WERI-Rb-1 (cell line): ENCODE results near the gene OPA3.
A peak's percentile ranks its signal among the peaks of the same experiment; 100 is the strongest.

Source experiments
- DNase-seq: peaks from one replicate; pipeline ENCODE4 v3.0.0-alpha.2; 2020
- H3K27ac ChIP-seq: fragments of 250-450 bp; sonication (Bioruptor Pico); 2 replicates; pipeline ENCODE4 v1.5.1; 2020; ENCODE audit warnings: mild to moderate bottlenecking, moderate library complexity
- H3K27me3 ChIP-seq: fragments of 250-450 bp; sonication (Bioruptor Pico); 2 replicates; pipeline ENCODE4 v1.5.1; 2021; ENCODE audit warnings: mild to moderate bottlenecking, low read depth, moderate library complexity; ENCODE audit not compliant: insufficient read depth, severe bottlenecking
- H3K36me3 ChIP-seq: fragments of 250-450 bp; sonication (Bioruptor Pico); 2 replicates; pipeline ENCODE4 v1.5.1; 2020; ENCODE audit warnings: mild to moderate bottlenecking, moderate library complexity
- H3K4me3 ChIP-seq: 2 replicates; pipeline ENCODE4 v1.5.1; 2011; ENCODE audit warnings: low read depth, mild to moderate bottlenecking, control low read depth, low read length
- H3K9me3 ChIP-seq: fragments of 250-450 bp; sonication (Bioruptor Pico); 2 replicates; pipeline ENCODE4 v1.5.1; 2021; ENCODE audit warnings: mild to moderate bottlenecking, moderate library complexity; ENCODE audit not compliant: severe bottlenecking
- TF ChIP-seq, protein P1 (sequence below): IDR thresholded peaks from 2 replicates; pipeline ENCODE4 v1.5.1; 2011; ENCODE audit warnings: low read depth, mild to moderate bottlenecking, control low read depth, inconsistent platforms, low read length

Gene OPA3

DNA sequence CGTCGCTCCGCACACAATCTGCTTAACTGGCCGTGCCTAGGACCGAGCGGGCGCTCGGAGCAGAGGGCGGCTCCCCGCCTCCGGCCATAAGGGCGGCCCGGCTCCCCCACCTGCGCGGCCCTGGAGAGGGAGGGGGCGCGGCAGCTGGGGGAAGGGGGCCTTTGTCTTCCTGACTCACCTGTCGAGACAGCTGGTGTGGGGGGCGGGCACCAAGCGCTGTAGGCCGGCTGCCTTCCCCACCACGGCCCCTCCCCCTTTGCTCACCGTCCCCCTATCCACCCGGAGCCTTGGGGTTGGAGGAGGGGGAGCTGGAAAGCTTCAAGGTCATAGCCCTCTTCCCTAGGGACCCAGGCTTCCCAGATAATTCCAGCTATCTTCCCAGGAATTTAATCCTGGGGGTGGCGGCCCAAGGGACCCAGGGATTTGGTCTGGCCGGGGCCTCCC, 76.2 kb downstream of the OPA3 start:
- TF ChIP-seq, protein P1, sequence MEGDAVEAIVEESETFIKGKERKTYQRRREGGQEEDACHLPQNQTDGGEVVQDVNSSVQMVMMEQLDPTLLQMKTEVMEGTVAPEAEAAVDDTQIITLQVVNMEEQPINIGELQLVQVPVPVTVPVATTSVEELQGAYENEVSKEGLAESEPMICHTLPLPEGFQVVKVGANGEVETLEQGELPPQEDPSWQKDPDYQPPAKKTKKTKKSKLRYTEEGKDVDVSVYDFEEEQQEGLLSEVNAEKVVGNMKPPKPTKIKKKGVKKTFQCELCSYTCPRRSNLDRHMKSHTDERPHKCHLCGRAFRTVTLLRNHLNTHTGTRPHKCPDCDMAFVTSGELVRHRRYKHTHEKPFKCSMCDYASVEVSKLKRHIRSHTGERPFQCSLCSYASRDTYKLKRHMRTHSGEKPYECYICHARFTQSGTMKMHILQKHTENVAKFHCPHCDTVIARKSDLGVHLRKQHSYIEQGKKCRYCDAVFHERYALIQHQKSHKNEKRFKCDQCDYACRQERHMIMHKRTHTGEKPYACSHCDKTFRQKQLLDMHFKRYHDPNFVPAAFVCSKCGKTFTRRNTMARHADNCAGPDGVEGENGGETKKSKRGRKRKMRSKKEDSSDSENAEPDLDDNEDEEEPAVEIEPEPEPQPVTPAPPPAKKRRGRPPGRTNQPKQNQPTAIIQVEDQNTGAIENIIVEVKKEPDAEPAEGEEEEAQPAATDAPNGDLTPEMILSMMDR: no peak
- H3K27me3 ChIP-seq: no peaks in the 10 kb centered on the region
- H3K36me3 ChIP-seq: peaks cover 2% of the 10 kb centered on the region; the same call in 1 of the 2 replicates
- DNase-seq: peak; percentile 89
- H3K4me3 ChIP-seq: peak overlapping the region; percentile 94
- peak overlapping the region; percentile 89 for H3K27ac ChIP-seq
- H3K9me3 ChIP-seq: no peaks in the 10 kb centered on the region

DNA sequence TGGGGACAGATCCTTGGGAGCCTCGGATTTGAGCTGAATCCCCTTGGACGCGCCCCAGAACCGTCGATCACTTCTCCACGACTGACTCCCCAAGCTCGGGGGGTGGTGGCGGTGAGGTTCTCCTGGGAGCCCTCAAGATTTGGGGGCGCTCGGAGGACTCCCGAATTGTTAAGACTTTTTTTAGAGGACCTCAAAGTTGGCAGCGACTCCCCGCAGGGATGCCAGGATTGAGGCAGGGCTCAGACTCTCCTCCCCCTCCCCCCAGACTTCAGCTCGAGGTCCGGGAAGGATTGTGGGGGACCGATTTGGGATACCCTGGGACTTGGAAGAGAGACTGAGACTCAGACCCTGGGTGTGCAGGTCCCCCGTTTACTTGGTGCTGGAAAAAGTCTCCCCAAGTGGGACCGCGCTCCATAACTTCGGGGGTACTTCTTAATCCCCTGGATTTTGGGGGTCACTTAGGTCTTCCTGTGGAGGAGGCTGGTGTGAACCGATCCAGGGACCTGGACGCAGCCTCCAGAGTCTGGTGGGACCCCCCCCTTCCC, 76.7 kb downstream of the OPA3 start:
- TF ChIP-seq, protein P1: no peak
- Histone ChIP-seq H3K36me3 (peaks cover 2% of the 10 kb centered on the region; the same call in 1 of the 2 replicates), H3K9me3 (no peaks in the 10 kb centered on the region), H3K27ac (peak overlapping the region; percentile 89), H3K27me3 (no peaks in the 10 kb centered on the region), H3K4me3 (peak overlapping the region; percentile 94)
- no peak for DNase-seq

DNA sequence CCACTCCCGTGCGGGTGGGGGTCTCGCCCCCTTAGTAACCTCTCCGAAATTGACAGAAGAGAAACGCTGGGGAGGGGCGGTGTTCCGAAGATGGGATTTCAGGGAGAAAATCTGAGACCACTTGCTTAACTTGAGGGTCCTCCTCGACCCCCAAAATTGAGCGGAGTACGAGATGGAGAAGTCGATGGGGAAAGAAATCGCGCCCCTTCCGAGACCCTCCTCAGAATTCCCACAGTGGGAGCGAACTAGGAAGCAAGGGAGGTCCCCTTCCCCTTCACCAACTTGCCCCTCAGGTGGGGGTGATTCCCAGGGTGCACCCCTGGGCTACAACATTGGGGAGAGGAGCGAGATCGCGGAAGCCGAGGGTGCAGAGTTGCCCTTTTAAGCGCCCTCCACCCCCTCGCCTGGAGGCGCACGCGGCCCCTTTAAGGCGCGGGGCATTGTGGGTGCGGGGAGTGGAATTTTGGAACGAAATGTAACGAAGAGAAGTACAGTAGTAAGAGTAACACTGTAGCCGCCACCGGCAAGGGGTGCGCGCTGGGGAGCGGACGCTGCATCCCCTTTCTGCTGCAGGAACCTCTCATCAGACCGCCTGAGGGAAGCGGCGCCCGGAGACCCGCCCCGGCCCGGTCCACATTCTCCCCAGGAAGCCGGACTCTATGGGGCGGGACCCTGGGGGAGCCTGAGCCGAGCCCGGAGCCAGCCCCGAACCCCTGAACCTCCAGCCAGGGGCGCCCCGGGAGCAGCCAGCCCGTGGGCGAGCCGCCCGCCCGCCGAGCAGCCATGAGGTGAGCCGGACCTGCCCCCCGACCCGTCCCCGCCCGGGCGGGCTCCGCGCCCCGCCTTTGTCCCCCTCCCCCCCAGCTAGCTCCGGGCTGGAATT, 77.4 kb downstream of the OPA3 start, which contains the start of gene VASP:
Gene VASP, plus strand, starts transcription at position 491 of the 883 bp plus-strand sequence. Its CDS starts 293 bp downstream, at position 784.
- TF ChIP-seq, protein P1: no peak
- Histone ChIP-seq H3K4me3 (peak within 1 kb of the TSS; percentile 94), H3K27me3 (no peaks in the 10 kb centered on the region)

DNA sequence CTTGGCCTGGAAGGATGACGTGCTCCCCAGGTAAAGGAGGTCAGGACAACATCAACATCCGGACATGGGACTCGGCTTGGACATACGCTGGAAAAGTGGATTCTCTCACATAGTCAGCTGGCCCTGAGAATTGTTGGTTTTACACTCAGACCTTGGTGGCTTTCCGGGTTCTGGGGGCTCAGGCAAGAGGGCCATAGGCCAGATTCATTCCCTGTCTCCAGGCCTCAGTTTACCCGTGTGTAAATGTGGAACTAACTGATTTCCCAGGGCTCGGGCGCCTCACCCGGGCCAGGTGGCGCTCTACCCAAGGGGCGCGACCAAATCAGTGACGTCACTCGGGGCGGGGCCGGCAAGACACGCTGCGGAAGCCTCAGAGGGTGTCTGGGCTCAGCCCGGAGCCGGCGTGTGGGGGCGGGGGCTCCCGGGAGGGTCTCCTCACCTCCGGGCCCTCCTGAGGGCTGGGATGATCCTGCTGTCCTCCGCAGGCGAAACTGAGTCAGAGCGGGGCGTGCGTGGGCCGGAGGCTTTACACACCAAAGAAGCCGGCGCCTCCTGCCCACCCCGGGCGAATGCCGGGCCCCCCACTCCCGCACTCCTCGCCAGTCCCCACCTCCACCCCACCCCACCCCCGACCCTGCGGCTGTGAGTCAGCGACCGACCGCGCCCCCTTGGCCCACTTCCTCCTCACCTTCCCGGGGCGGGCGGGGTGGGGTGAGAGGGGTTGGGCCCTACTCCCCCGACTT, 78.2 kb downstream of the OPA3 start:
- DNase-seq: peak; percentile 95
- TF ChIP-seq, protein P1: peak; percentile 49

More for the DNA sequence above, 77.4 kb downstream of the OPA3 start, which contains the start of gene VASP:
- peak; percentile 79 for DNase-seq
- no peaks in the 10 kb centered on the region; the same call in 1 of the 2 replicates for H3K36me3 ChIP-seq
- peak within 1 kb of the TSS; percentile 89 for H3K27ac ChIP-seq
- no peaks in the 10 kb centered on the region for H3K9me3 ChIP-seq

DNA sequence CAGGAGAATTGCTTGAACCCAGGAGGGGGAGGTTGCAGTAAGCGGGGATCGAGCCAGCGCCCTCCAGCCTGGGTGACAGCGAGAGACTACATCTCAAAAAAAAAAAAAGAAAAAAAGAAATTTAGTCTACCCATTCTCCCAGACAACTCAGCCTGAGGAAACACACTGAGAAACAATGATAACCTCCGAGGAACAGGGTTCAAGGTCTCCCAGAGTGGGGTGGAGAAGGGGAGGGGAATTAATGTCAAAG, 78.7 kb downstream of the OPA3 start:
- DNase-seq: no peak
- H3K9me3 ChIP-seq: no peaks in the 10 kb centered on the region
- peak overlapping the region; percentile 94 for H3K4me3 ChIP-seq
- H3K27ac ChIP-seq: peak overlapping the region; percentile 89
- no peaks in the 10 kb centered on the region for H3K27me3 ChIP-seq
- H3K36me3 ChIP-seq: no peaks in the 10 kb centered on the region; the same call in 1 of the 2 replicates
- TF ChIP-seq, protein P1: no peak

More for the DNA sequence above, 78.2 kb downstream of the OPA3 start:
- no peaks in the 10 kb centered on the region for H3K27me3 ChIP-seq
- peak overlapping the region; percentile 94 for H3K4me3 ChIP-seq
- H3K9me3 ChIP-seq: no peaks in the 10 kb centered on the region
- H3K27ac ChIP-seq: peak overlapping the region; percentile 89
- no peaks in the 10 kb centered on the region; the same call in 1 of the 2 replicates for H3K36me3 ChIP-seq
